ENCODE data around the gene GLUL. TPM values are rescaled to one million over a fixed set of nuclear protein-coding genes. Genes with fewer than 3 reads are reported as not detected.
A peak's percentile ranks its signal among the peaks of the same experiment; 100 is the strongest.

The GLUL gene
- total and polyA plus RNA-seq, 2 donors from 2014 or later = 90.6 to 533 TPM

GRCh38 chr1:182351790-182352364, 39.7 kb downstream of the GLUL start:
- TF ChIP-seq CTCF (IDR thresholded peaks at IDR 0.05; ENCODE audit: borderline replicate concordance, extremely low read depth, insufficient read depth) = no peak
- Histone ChIP-seq H3K4me1 (ENCODE audit: control insufficient read depth in 2 of 3, insufficient read depth in 2 of 3, low read depth in 1 of 3, low read length in 3 of 3) (no peaks in the 10 kb centered on the region), H3K27me3 (ENCODE audit: control insufficient read depth, insufficient read depth, low read length) (no peaks in the 10 kb centered on the region), H3K27ac (ENCODE audit: low read depth in 2 of 2, low read length in 2 of 2) (no peak overlapping the region), H3K9me3 (ENCODE audit: control insufficient read depth in 2 of 3, insufficient read depth in 1 of 3, low read length in 3 of 3) (no peaks in the 10 kb centered on the region), H3K4me3 (ENCODE audit: low read length in 3 of 3) (no peak overlapping the region), H3K36me3 (ENCODE audit: control insufficient read depth in 2 of 3, insufficient read depth in 3 of 3, low read length in 3 of 3) (no peaks in the 10 kb centered on the region), H3K9ac (ENCODE audit: low read length in 3 of 3) (no peak overlapping the region)
- FAIRE-seq (no peak), DNase-seq (no peak)
- intact Hi-C loops (cut with DNase I) = no loop called here

GRCh38 chr1:182350839-182351238, 40.8 kb downstream of the GLUL start:
- no peak for FAIRE-seq
- Histone ChIP-seq H3K4me3 (ENCODE audit: low read length in 3 of 3) (no peak overlapping the region), H3K36me3 (ENCODE audit: control insufficient read depth in 2 of 3, insufficient read depth in 3 of 3, low read length in 3 of 3) (no peaks in the 10 kb centered on the region), H3K27me3 (ENCODE audit: control insufficient read depth, insufficient read depth, low read length) (no peaks in the 10 kb centered on the region), H3K4me1 (ENCODE audit: control insufficient read depth in 2 of 3, insufficient read depth in 2 of 3, low read depth in 1 of 3, low read length in 3 of 3) (no peaks in the 10 kb centered on the region), H3K9ac (ENCODE audit: low read length in 3 of 3) (no peak overlapping the region), H3K27ac (ENCODE audit: low read depth in 2 of 2, low read length in 2 of 2) (no peak overlapping the region), H3K9me3 (ENCODE audit: control insufficient read depth in 2 of 3, insufficient read depth in 1 of 3, low read length in 3 of 3) (no peaks in the 10 kb centered on the region)
- intact Hi-C loops (cut with DNase I) = no loop called here
- no peak for DNase-seq
- TF ChIP-seq CTCF (IDR thresholded peaks at IDR 0.05; ENCODE audit: borderline replicate concordance, extremely low read depth, insufficient read depth) = no peak

- no peaks in the 10 kb centered on the region for H3K36me3 ChIP-seq (ENCODE audit: control insufficient read depth in 2 of 3, insufficient read depth in 3 of 3, low read length in 3 of 3)
- no peaks in the 10 kb centered on the region for H3K4me1 ChIP-seq (ENCODE audit: control insufficient read depth in 2 of 3, insufficient read depth in 2 of 3, low read depth in 1 of 3, low read length in 3 of 3)
- no peak overlapping the region for H3K4me3 ChIP-seq (ENCODE audit: low read length in 3 of 3)
- DNase-seq (peak in 1 of 5 donors; percentile 18), FAIRE-seq (no peak)
- H3K9me3 ChIP-seq (ENCODE audit: control insufficient read depth in 2 of 3, insufficient read depth in 1 of 3, low read length in 3 of 3) = no peaks in the 10 kb centered on the region
- H3K27ac ChIP-seq (ENCODE audit: low read depth in 2 of 2, low read length in 2 of 2) = no peak overlapping the region
- intact Hi-C loops (cut with DNase I) = no loop called here
- no peak for TF ChIP-seq CTCF (IDR thresholded peaks at IDR 0.05; ENCODE audit: borderline replicate concordance, extremely low read depth, insufficient read depth)
- no peaks in the 10 kb centered on the region for H3K27me3 ChIP-seq (ENCODE audit: control insufficient read depth, insufficient read depth, low read length)
- no peak overlapping the region for H3K9ac ChIP-seq (ENCODE audit: low read length in 3 of 3)
These were observed 42.4 kb downstream of the GLUL start for GRCh38 chr1:182348961-182349747.
